GM12878 (cell line): Measurements from ENCODE around the gene TNS4. TPM values are rescaled to one million over a fixed set of nuclear protein-coding genes. Genes with fewer than 3 reads are reported as not detected.

Experiments
- ATAC-seq: fragments of 200-7000 bp; cut with Tn5 transposase; 3 replicates; pipeline ENCODE4 v1.9.1; 2020; ENCODE audit warnings: mild to moderate bottlenecking, moderate library complexity
- BruUV-seq: library from RNA; stranded (reverse); fragments of 400-500 nt; replicated peaks from 2 replicates; lab custom pipeline; 2021; lab: Mats Ljungman, UMichigan
- CTCF ChIA-PET: fragments of 300-600 bp; sonication (Branson Sonifier 250); formaldehyde crosslinking; extraction: SDS; loops from one replicate; lab custom pipeline; 2021; ENCODE audit warnings: inconsistent platforms; lab: Yijun Ruan, JAX
- POLR2A ChIA-PET: fragments of 350-600 bp; formaldehyde crosslinking; extraction: SDS; loops from one replicate; lab custom pipeline; 2021; ENCODE audit warnings: inconsistent platforms; lab: Charles Lee
- RAD21 ChIA-PET: fragments of 300-600 bp; sonication (Branson Sonifier 250); formaldehyde crosslinking; loops from one replicate; lab custom pipeline; 2023; ENCODE audit warnings: antibody characterized with exemption; ENCODE audit not compliant: unreplicated experiment; lab: Charles Lee
- SMC1A ChIA-PET: fragments of 300-600 bp; sonication (Branson Sonifier 250); formaldehyde crosslinking; loops from one replicate; lab custom pipeline; 2023; ENCODE audit not compliant: unreplicated experiment, uncharacterized antibody; lab: Charles Lee
- DNase-seq: peaks from one replicate; pipeline ENCODE4 v3.0.0-alpha.2; 2011; ENCODE audit warnings: low read depth, low spot score
- FAIRE-seq: peaks from 3 replicates; lab custom pipeline; 2011; peaks lifted over from hg19 to GRCh38; lab: Jason Lieb, UNC
- H2AFZ ChIP-seq: 2 replicates; pipeline ENCODE4 v1.6.0; 2011; ENCODE audit warnings: low read depth, low read length, control low read depth; ENCODE audit not compliant: control insufficient read depth
- H3K27ac ChIP-seq: 2 replicates; pipeline ENCODE4 v1.5.1; 2011; ENCODE audit warnings: control low read depth; ENCODE audit not compliant: control insufficient read depth, insufficient read depth
- H3K27me3 ChIP-seq, 2 experiments: replicated peaks in 1 of 2; 2 replicates each; pipeline versions ENCODE4 v1.6.0 to v1.6.1; 2011; ENCODE audit warnings: low read length in 1 of 2; ENCODE audit not compliant: control insufficient read depth in 2 of 2, insufficient read depth in 2 of 2
- H3K36me3 ChIP-seq, 2 experiments: 2 replicates each; pipeline ENCODE4 v1.5.1; 2011; ENCODE audit warnings: low read length in 1 of 2; ENCODE audit not compliant: control insufficient read depth in 2 of 2, insufficient read depth in 2 of 2
- H3K4me1 ChIP-seq: 2 replicates; pipeline ENCODE4 v1.6.1; 2011; ENCODE audit warnings: mild to moderate bottlenecking, low read length, moderate library complexity, mixed read lengths; ENCODE audit not compliant: control insufficient read depth, insufficient read depth
- H3K4me2 ChIP-seq: 2 replicates; pipeline ENCODE4 v1.6.0; 2011; ENCODE audit warnings: control low read depth; ENCODE audit not compliant: control insufficient read depth, insufficient read depth
- H3K4me3 ChIP-seq: fragments of 200-600 bp; sonication (generic); 2 replicates; pipeline ENCODE4 v1.5.1; 2016
- H3K79me2 ChIP-seq: 2 replicates; pipeline ENCODE4 v1.6.0; 2011; ENCODE audit warnings: low read length; ENCODE audit not compliant: control insufficient read depth, insufficient read depth
- H3K9ac ChIP-seq: 2 replicates; pipeline ENCODE4 v1.8.0; 2011; ENCODE audit warnings: low read length, control low read depth, mixed read lengths; ENCODE audit not compliant: control insufficient read depth, insufficient read depth
- H3K9me3 ChIP-seq: replicated peaks from 3 replicates; pipeline ENCODE4 v1.5.1; 2011; ENCODE audit warnings: mild to moderate bottlenecking, low read length; ENCODE audit not compliant: control insufficient read depth, insufficient read depth
- H4K20me1 ChIP-seq: 2 replicates; pipeline ENCODE4 v1.6.0; 2011; ENCODE audit not compliant: control insufficient read depth, insufficient read depth
- BCL11A ChIP-seq: IDR thresholded peaks from 2 replicates; pipeline ENCODE4 v1.6.1; 2011; ENCODE audit warnings: low read depth, low read length
- BCLAF1 ChIP-seq: fragments of 450-650 bp; IDR thresholded peaks from 2 replicates; pipeline ENCODE4 v1.6.1; 2017; ENCODE audit warnings: antibody characterized with exemption, mild to moderate bottlenecking, moderate library complexity
- BRCA1 ChIP-seq: IDR thresholded peaks from 2 replicates; pipeline ENCODE4 v1.6.1; 2011; ENCODE audit warnings: low read depth, low read length, improper control_type of control experiment
- CHD1 ChIP-seq: IDR thresholded peaks from 2 replicates; pipeline ENCODE4 v1.6.1; 2012; ENCODE audit warnings: low read depth, low read length, improper control_type of control experiment
- CTCF ChIP-seq, 3 experiments: IDR thresholded peaks in 2 of 3; conservative IDR thresholded peaks in 1 of 3; 2 replicates each; pipeline ENCODE4 v1.5.1; 2011; ENCODE audit warnings: low read depth in 3 of 3, low read length in 3 of 3, mild to moderate bottlenecking in 3 of 3, control low read depth in 2 of 3, moderate library complexity in 2 of 3, inconsistent platforms in 1 of 3, mixed read lengths in 1 of 3; ENCODE audit not compliant: control insufficient read depth in 2 of 3, insufficient read depth in 1 of 3; ENCODE audit errors: extremely low read depth in 1 of 3
- DPF2 ChIP-seq: fragments of 450-650 bp; IDR thresholded peaks from 2 replicates; pipeline ENCODE4 v1.6.1; 2017; ENCODE audit warnings: mild to moderate bottlenecking
- IKZF1 ChIP-seq: fragments of 450-650 bp; conservative IDR thresholded peaks from 2 replicates; pipeline ENCODE4 v1.6.1; 2017; ENCODE audit warnings: antibody characterized with exemption, mild to moderate bottlenecking
- SMC3 ChIP-seq: IDR thresholded peaks from 2 replicates; pipeline ENCODE4 v1.6.1; 2011; ENCODE audit warnings: low read length, improper control_type of control experiment, borderline replicate concordance
- TCF3 ChIP-seq: IDR thresholded peaks from 2 replicates; pipeline ENCODE4 v1.6.1; 2012; ENCODE audit warnings: low read depth, mild to moderate bottlenecking, low read length, borderline replicate concordance; ENCODE audit not compliant: insufficient read depth
- WGBS: methylation state at CpG from one replicate; pipeline ENCODE4 v1.1.6; 2016; ENCODE audit warnings: low lambda C conversion rate; ENCODE audit not compliant: insufficient replicate concordance, insufficient coverage; ENCODE audit errors: missing lambda C conversion rate; 5-methylcytosine and 5-hydroxymethylcytosine counted together
- in situ Hi-C: fragments of 300-500 bp; cut with MboI; formaldehyde crosslinking; loops from 9 replicates; pipeline ENCODE4 v1.14.3; 2018; ENCODE audit warnings: mixed read lengths
- intact Hi-C: fragments of 100-400 bp; cut with micrococcal nuclease; formaldehyde crosslinking; loops from one replicate; pipeline ENCODE4 v1.14.2; 2022; ENCODE audit not compliant: unreplicated experiment
- polyA plus RNA-seq, 11 experiments: library from polyadenylated mRNA; depleted of rRNA in 4 of 11; unstranded in 6 of 11; stranded (reverse) in 5 of 11; fragments of >200 nt; fragmentation: Nextera tagmentation in 4 of 11; fragmentation: Illumina TruSeq in 1 of 11; extraction: Ambion mirVana in 4 of 11; extraction: Trizol in 1 of 11; gene quantifications; 1 replicate in 1 of 11; 2 replicates in 10 of 11; pipeline versions ENCODE4 v1.2.1 to v1.2.3, GENCODE V29; 2011 to 2016; ENCODE audit warnings: inconsistent platforms in 2 of 11, missing spikeins in 2 of 11, low read depth in 1 of 11
- total RNA-seq, 4 experiments: library from RNA; depleted of rRNA in 3 of 4; stranded (reverse); fragments of >200 nt in 3 of 4; fragmentation: Illumina TruSeq in 1 of 4; extraction: Trizol in 1 of 4; gene quantifications; 2 replicates each; pipeline versions ENCODE4 v1.2.1 to v1.2.3, GENCODE V29; 2013 to 2021

TNS4 gene
- total and polyA plus RNA-seq, 10 of the 15 experiments (the other 5 are each of a cell fraction or from before 2014, with no cell fraction given) = 0.10 to 0.90 (median 0.68) TPM; not detected in 2

DNA sequence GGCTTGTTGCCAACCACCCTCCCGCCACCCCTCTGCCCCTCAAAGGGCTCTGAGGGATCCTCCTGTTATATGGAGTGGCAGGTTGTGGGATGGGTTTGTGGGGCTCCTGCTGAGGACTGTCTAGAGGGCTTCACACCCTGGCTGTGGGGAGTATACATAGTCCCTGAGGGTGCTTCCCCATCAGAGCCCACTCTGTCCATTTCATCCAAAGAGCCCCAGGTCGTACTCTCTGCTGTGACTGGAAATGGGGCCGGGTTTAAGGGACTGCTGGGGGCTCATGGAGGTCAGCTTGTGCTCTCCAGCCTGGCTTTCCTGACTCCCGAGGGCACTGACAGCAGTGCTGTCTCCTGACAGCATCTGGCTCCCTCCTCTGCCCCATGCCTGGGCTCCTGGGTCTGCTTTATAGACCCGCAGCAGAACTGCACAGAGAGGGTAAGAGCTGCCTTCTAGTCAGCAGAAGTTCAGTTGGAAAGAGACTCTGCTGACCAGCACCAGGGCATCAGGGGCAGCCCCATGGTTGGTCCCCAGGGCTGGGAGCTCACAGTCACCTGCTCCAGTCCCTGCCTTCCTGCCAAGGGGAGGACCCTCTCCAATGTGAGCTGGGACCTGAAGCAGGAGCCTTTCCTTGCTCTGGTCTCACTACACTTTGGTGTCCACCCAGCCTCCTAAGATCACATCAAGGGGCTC, 17.8 kb upstream of the TNS4 start (continued):
- TF ChIP-seq CHD1 (no peak), TCF3 (no peak), DPF2 (no peak), BCL11A (no peak), BCLAF1 (no peak), BRCA1 (no peak), SMC3 (no peak)

DNA sequence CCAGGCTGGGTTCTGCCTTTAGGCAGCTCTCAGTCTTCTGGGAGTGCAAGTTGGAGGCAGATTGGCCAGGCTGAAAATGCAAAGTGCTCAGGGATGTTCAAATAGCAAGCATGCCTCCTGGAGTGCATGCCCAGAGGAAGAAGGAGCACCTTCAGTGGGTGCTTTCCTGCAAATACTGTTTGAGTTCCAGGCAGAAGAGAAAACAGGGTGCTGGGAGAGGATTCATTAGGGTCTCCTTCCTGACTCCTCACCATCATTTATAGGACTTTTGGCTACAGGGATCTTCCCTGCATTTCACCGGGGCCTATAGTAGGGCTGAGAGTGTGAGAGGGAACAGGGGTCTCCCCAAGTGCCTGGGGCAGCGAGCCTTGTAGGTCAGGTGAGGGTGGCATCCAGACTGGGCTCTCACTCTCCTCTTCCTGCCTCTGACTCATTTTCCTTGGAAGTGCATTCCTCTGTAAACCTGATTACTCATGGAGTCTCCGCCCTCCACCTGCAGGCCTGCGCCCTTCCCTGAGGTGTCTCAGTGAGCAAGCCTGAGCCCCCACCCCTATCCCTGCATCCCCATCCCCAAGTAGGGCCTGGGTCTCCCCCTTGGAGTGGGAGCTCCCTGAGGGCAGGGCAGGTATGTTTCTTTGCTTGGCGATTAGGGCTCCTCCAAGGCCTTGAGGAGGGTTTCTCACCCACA, 17.1 kb upstream of the TNS4 start:
- no peak for DNase-seq
- H3K27me3 ChIP-seq = no peaks in the 10 kb centered on the region; a peak in 1 of 4 replicates
- RAD21 ChIA-PET = interaction anchor here (2.1 to 9.0 kb wide), 3 partner anchors 13 to 97 kb away, joined by 11 to 102 read pairs (median 17); no protein-coding TSS in a partner anchor
- ATAC-seq = no peak
- no peak overlapping the region for H2AFZ ChIP-seq
- H3K4me3 ChIP-seq = no peak overlapping the region
- no peaks in the 10 kb centered on the region; the same call in 2 of the 3 replicates for H3K9me3 ChIP-seq
- in situ Hi-C loops = no loop called here
- FAIRE-seq = no peak
- no peak overlapping the region for H3K4me2 ChIP-seq
- 0 out of 2 replicates have a peak, but pooled peaks have one; percentile 10 for TF ChIP-seq IKZF1
- no peak for TF ChIP-seq CTCF (IDR thresholded peaks at IDR 0.05 in 2 of 3, conservative IDR thresholded peaks at IDR 0.05 in 1 of 3; ENCODE audit: control insufficient read depth in 2 of 3, extremely low read depth in 1 of 3, insufficient read depth in 1 of 3, low read depth in 3 of 3, low read length in 3 of 3)
- TF ChIP-seq, all 136 proteins: peak for 1
- no peaks in the 10 kb centered on the region for H4K20me1 ChIP-seq
- H3K4me1 ChIP-seq = peaks cover 18% of the 10 kb centered on the region
- POLR2A ChIA-PET = interaction anchor here (0.5 to 4.8 kb wide), 4 partner anchors 9 to 96 kb away, joined by 3 to 41 read pairs (median 7); no protein-coding TSS in a partner anchor
- CTCF ChIA-PET = interaction anchor here (0.9 to 5.1 kb wide), 9 partner anchors 10 to 1130 kb away, joined by 3 to 58 read pairs (median 5); partner anchors contain the start of gene TOP2A
- no peak overlapping the region for H3K9ac ChIP-seq
- intact Hi-C loops = no loop called here
- H3K36me3 ChIP-seq = no peaks in the 10 kb centered on the region
- BruUV-seq = no TSS peak
- no peak overlapping the region for H3K27ac ChIP-seq
- SMC1A ChIA-PET = interaction anchor here (1.1 to 5.3 kb wide), 6 partner anchors 12 to 106 kb away, joined by 3 to 120 read pairs (median 4); no protein-coding TSS in a partner anchor
- no peaks in the 10 kb centered on the region for H3K79me2 ChIP-seq
- 70% methylated on average over 5 of the region's 5 CpGs for WGBS
